H9 (cell line): ENCODE results near the gene DLEC1. TPM values are rescaled to one million over a fixed set of nuclear protein-coding genes. Genes with fewer than 3 reads are reported as not detected.

Experiments used
- DNase-seq: peaks from one replicate; pipeline ENCODE4 v3.0.0-alpha.2; 2017
- H2AFZ ChIP-seq: one replicate; pipeline ENCODE4 v1.6.1; 2013; ENCODE audit warnings: mild to moderate bottlenecking, low read length, control low read depth, moderate library complexity
- H2AK5ac ChIP-seq: 2 replicates; pipeline ENCODE4 v1.6.1; 2013; ENCODE audit warnings: low read length, control low read depth, mixed read lengths; ENCODE audit not compliant: insufficient read length
- H2BK120ac ChIP-seq: one replicate; pipeline ENCODE4 v1.6.1; 2013; ENCODE audit warnings: low read depth, mild to moderate bottlenecking, low read length, control low read depth, inconsistent platforms; ENCODE audit not compliant: poor library complexity, severe bottlenecking
- H2BK12ac ChIP-seq: 2 replicates; pipeline ENCODE4 v1.6.1; 2013; ENCODE audit warnings: low read length, control low read depth, mixed read lengths, low read depth; ENCODE audit not compliant: insufficient read length
- H2BK15ac ChIP-seq: 2 replicates; pipeline ENCODE4 v1.6.1; 2013; ENCODE audit warnings: low read depth, low read length, control low read depth
- H2BK20ac ChIP-seq: one replicate; pipeline ENCODE4 v1.6.1; 2013; ENCODE audit warnings: low read depth, mild to moderate bottlenecking, low read length, control low read depth, inconsistent platforms; ENCODE audit not compliant: poor library complexity, severe bottlenecking
- H2BK5ac ChIP-seq: 2 replicates; pipeline ENCODE4 v1.6.1; 2013; ENCODE audit warnings: low read length, control low read depth, mixed read lengths; ENCODE audit not compliant: insufficient read length
- H3K14ac ChIP-seq: 2 replicates; pipeline ENCODE4 v1.6.1; 2013; ENCODE audit warnings: low read length, control low read depth; ENCODE audit not compliant: insufficient read depth
- H3K18ac ChIP-seq: 2 replicates; pipeline ENCODE4 v1.6.1; 2013; ENCODE audit warnings: low read depth, mild to moderate bottlenecking, mixed read lengths, low read length, control low read depth; ENCODE audit not compliant: insufficient read length
- H3K23ac ChIP-seq: 2 replicates; pipeline ENCODE4 v1.6.1; 2013; ENCODE audit warnings: low read length, control low read depth, mixed read lengths, low read depth; ENCODE audit not compliant: insufficient read length
- H3K23me2 ChIP-seq: 2 replicates; pipeline ENCODE4 v1.6.1; 2013; ENCODE audit warnings: low read depth, mild to moderate bottlenecking, mixed read lengths, low read length, control low read depth; ENCODE audit not compliant: insufficient read length, poor library complexity, severe bottlenecking
- H3K27ac ChIP-seq: 2 replicates; pipeline ENCODE4 v1.5.1; 2013; ENCODE audit warnings: low read length, control low read depth, mixed read lengths, low read depth; ENCODE audit not compliant: insufficient read length
- H3K27me3 ChIP-seq: 2 replicates; pipeline ENCODE4 v1.6.1; 2013; ENCODE audit warnings: low read length, control low read depth, inconsistent platforms; ENCODE audit not compliant: insufficient read depth
- H3K4ac ChIP-seq: 2 replicates; pipeline ENCODE4 v1.6.1; 2013; ENCODE audit warnings: low read depth, mild to moderate bottlenecking, control low read depth, inconsistent platforms, low read length, moderate library complexity
- H3K4me1 ChIP-seq: 2 replicates; pipeline ENCODE4 v1.6.1; 2013; ENCODE audit warnings: low read length, control low read depth, inconsistent platforms; ENCODE audit not compliant: insufficient read depth
- H3K4me2 ChIP-seq: 2 replicates; pipeline ENCODE4 v1.6.1; 2013; ENCODE audit warnings: low read length, control low read depth, mixed read lengths; ENCODE audit not compliant: insufficient read length, insufficient read depth
- H3K56ac ChIP-seq: 2 replicates; pipeline ENCODE4 v1.6.1; 2013; ENCODE audit warnings: low read depth, mild to moderate bottlenecking, mixed read lengths, low read length, control low read depth; ENCODE audit not compliant: insufficient read length
- H3K79me1 ChIP-seq: 2 replicates; pipeline ENCODE4 v1.6.1; 2013; ENCODE audit warnings: low read depth, mild to moderate bottlenecking, moderate library complexity, low read length, control low read depth, inconsistent platforms; ENCODE audit not compliant: insufficient read depth, poor library complexity, severe bottlenecking
- H3K79me2 ChIP-seq: 2 replicates; pipeline ENCODE4 v1.6.1; 2013; ENCODE audit warnings: low read length, control low read depth, inconsistent platforms; ENCODE audit not compliant: insufficient read depth
- H3K9ac ChIP-seq: 2 replicates; pipeline ENCODE4 v1.6.1; 2013; ENCODE audit warnings: low read length, control low read depth, mixed read lengths; ENCODE audit not compliant: insufficient read length; ENCODE audit errors: extremely low read depth
- H3K9me3 ChIP-seq: one replicate; pipeline ENCODE4 v1.6.1; 2013; ENCODE audit warnings: low read depth, low read length, inconsistent platforms; ENCODE audit not compliant: control insufficient read depth
- H3T11ph ChIP-seq: one replicate; pipeline ENCODE4 v1.6.1; 2013; ENCODE audit warnings: mild to moderate bottlenecking, low read length, control low read depth, inconsistent platforms
- H4K20me1 ChIP-seq: one replicate; pipeline ENCODE4 v1.6.1; 2013; ENCODE audit not compliant: control insufficient read depth, insufficient read length, insufficient read depth
- H4K5ac ChIP-seq: 2 replicates; pipeline ENCODE4 v1.6.1; 2013; ENCODE audit warnings: low read depth, mild to moderate bottlenecking, mixed read lengths, low read length, control low read depth; ENCODE audit not compliant: insufficient read length
- H4K8ac ChIP-seq: replicated peaks from 2 replicates; pipeline ENCODE4 v1.6.1; 2013; ENCODE audit warnings: low read length, control low read depth, mixed read lengths, low read depth; ENCODE audit not compliant: insufficient read length
- H4K91ac ChIP-seq: 2 replicates; pipeline ENCODE4 v1.6.1; 2013; ENCODE audit warnings: low read depth, mild to moderate bottlenecking, moderate library complexity, mixed read lengths, low read length, control low read depth; ENCODE audit not compliant: insufficient read length
- H3K27ac Mint-ChIP-seq, 3 experiments: 2 replicates in 2 of 3; 3 replicates in 1 of 3; pipeline ENCODE4 v1.8.0; 2020 to 2021; ENCODE audit warnings: mixed read lengths in 3 of 3, mild to moderate bottlenecking in 1 of 3, moderate library complexity in 1 of 3
- H3K27me3 Mint-ChIP-seq: 2 replicates; pipeline ENCODE4 v1.8.0; 2021; ENCODE audit warnings: low read depth, mild to moderate bottlenecking, moderate library complexity, mixed read lengths
- H3K36me3 Mint-ChIP-seq, 3 experiments: 2 replicates in 2 of 3; 3 replicates in 1 of 3; pipeline ENCODE4 v1.8.0; 2020 to 2021; ENCODE audit warnings: low read depth in 3 of 3, mixed read lengths in 3 of 3; ENCODE audit not compliant: insufficient read depth in 1 of 3
- H3K4me1 Mint-ChIP-seq, 2 experiments: 2 replicates each; pipeline ENCODE4 v1.8.0; 2020; ENCODE audit warnings: mixed read lengths in 2 of 2
- H3K4me3 Mint-ChIP-seq, 2 experiments: 2 replicates in 1 of 2; 3 replicates in 1 of 2; pipeline ENCODE4 v1.8.0; 2020 to 2021; ENCODE audit warnings: mild to moderate bottlenecking in 2 of 2, mixed read lengths in 2 of 2, moderate library complexity in 1 of 2
- H3K9me3 Mint-ChIP-seq, 2 experiments: 2 replicates in 1 of 2; 3 replicates in 1 of 2; pipeline ENCODE4 v1.8.0; 2020; ENCODE audit warnings: mild to moderate bottlenecking in 2 of 2, mixed read lengths in 2 of 2, moderate library complexity in 1 of 2
- CTCF ChIP-seq: fragments of 200-600 bp; sonication (generic); conservative IDR thresholded peaks from 3 replicates; pipeline ENCODE4 v1.8.0; 2021; ENCODE audit warnings: antibody characterized with exemption, mild to moderate bottlenecking
- WGBS: extraction: QIAGEN DNeasy Blood & Tissue Kit; methylation state at CpG from one replicate; pipeline ENCODE4 v1.1.7; 2013; ENCODE audit warnings: missing lambda C conversion rate, low lambda C conversion rate, mixed read lengths; ENCODE audit not compliant: insufficient read length; ENCODE audit errors: extremely low coverage; 5-methylcytosine and 5-hydroxymethylcytosine counted together
- total RNA-seq: library from RNA; stranded (reverse); gene quantifications from 2 replicates; pipeline ENCODE4 v1.2.1, GENCODE V29; 2021

DLEC1 gene
- total RNA-seq, 1 experiment from 2014 or later = 2.1 TPM

DNA sequence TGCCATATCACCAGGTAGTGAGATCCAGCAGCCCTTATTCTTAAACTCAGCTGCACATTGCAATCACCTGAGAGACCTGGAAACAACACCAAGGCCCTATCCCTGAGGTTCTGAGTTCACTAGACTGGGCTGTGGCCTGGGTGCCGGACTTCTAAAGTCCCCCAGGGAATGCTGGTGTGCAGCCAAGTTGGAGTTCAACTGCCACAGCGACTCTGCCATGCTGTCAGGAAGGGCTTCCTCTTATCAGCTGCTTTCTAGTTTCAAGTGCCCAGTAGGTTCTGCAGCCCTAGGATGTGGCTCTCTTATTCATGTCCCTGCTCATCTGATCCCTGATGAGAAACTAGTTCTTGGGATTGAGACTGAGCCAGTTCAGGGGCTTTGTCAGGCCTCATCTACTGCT, 50.2 kb downstream of the DLEC1 start:
- no peak overlapping the region for H3K4me3 Mint-ChIP-seq
- Histone ChIP-seq H3K4me1 (no peaks in the 10 kb centered on the region), H2BK20ac (no peak overlapping the region)

More for the DNA sequence above, 50.2 kb downstream of the DLEC1 start:
- Mint-ChIP-seq H3K4me1 (no peaks in the 10 kb centered on the region), H3K9me3 (peaks cover 6 to 8% of the 10 kb centered on the region in 2 experiments), H3K27ac (no peak overlapping the region), H3K36me3 (peaks cover 3 to 5% (median 4%) of the 10 kb centered on the region in 3 experiments), H3K27me3 (peaks cover 2% of the 10 kb centered on the region; the same call in 1 of the 2 replicates)
- H3K9me3 ChIP-seq = peaks cover 2% of the 10 kb centered on the region
- no peaks in the 10 kb centered on the region for H3K79me1 ChIP-seq
- H2AK5ac ChIP-seq = no peak overlapping the region
- TF ChIP-seq CTCF = no peak
- no peak overlapping the region for H3K14ac ChIP-seq
- no peak overlapping the region for H4K91ac ChIP-seq
- no peak overlapping the region for H3K27ac ChIP-seq
- no peak overlapping the region for H2BK5ac ChIP-seq
- no peak overlapping the region for H3T11ph ChIP-seq
- no peak overlapping the region for H3K4ac ChIP-seq
- no peak overlapping the region for H2BK12ac ChIP-seq
- no peak overlapping the region for H2BK120ac ChIP-seq
- H4K5ac ChIP-seq = no peak overlapping the region
- WGBS = no CpG with 5 or more reads among the region's 2 CpGs
- H3K27me3 ChIP-seq = no peaks in the 10 kb centered on the region; the same call in 1 of the 2 replicates
- H3K56ac ChIP-seq = no peak overlapping the region
- H3K79me2 ChIP-seq = no peaks in the 10 kb centered on the region
- H3K9ac ChIP-seq = no peak overlapping the region
- H4K20me1 ChIP-seq = no peaks in the 10 kb centered on the region
- no peak overlapping the region for H3K4me2 ChIP-seq
- H3K18ac ChIP-seq = no peak overlapping the region
- no peak overlapping the region for H2AFZ ChIP-seq
- no peak overlapping the region for H4K8ac ChIP-seq
- H3K23me2 ChIP-seq = no peaks in the 10 kb centered on the region
- no peak overlapping the region for H2BK15ac ChIP-seq
- no peak overlapping the region for H3K23ac ChIP-seq
- no peak for DNase-seq
